HG03575 (cell line): Measurements from ENCODE around the gene DNAAF8.

Source experiments
- ATAC-seq: cut with Tn5 transposase; IDR thresholded peaks from one replicate; pipeline ENCODE4 v1.9.1; 2021; ENCODE audit not compliant: unreplicated experiment, insufficient number of reproducible peaks, low FRiP score; ENCODE audit errors: extremely low read depth

Gene DNAAF8

DNA sequence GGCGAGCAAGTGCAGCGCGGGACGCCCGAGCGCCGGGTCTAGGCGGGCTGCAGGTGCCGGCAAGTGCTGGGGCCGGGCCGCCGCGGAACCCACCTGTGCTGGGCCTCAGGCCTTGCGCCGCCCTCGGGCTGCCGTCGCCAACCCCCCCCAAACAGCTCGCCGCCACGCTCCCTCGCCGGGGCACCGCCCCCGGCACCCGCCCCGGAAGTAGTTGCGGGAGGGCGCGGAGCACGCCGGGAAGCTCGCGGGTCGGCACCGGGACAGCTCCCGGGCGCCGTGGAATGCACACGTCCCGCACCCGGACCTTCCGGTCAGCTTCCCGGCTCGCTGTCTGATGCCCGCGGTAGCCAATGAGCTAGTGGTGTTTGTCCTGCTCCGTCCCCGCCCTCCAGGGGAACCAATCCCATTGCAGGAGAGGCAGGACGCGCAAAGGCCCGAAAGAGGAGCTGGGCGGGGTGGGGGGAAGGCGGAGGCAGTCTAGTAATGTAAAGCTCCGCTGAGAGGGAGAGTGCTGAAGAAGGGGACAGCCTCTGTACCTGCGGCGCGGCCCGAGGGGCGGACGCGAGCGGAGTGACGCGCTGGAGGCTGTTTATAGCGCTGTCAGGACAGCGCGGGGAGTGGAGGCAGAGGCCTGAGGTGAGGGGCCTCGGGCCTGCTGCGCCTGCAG is at the start of gene DNAAF8, which contains the start of gene ANKS3:
Gene DNAAF8, plus strand, starts transcription at position 475 of the 667 bp plus-strand sequence. CDS start 1,978 bp downstream, outside the sequence.
Gene ANKS3, minus strand, starts transcription at position 209 of the 667 bp plus-strand sequence. CDS start 4,122 bp downstream, outside the sequence.
- ATAC-seq: peak; percentile 53

DNA sequence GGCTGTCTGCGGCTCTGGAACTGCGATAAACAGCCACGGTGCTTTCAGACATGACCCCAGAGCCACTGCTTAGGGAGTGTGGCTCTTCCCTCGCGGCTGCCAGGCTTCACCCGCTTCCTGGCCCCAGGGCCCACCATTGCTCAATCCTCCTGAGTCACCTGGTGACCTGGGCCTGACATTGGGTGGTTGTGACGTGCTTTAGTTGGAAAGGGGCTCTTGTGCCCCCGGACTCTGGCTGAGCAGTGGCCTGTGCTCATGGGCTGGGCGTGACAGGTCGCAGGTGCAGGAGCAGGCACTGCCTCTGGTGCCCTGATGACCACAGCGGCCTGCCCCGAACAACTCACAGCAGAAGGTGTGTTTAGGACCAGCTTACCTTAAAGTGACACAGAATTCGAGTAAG is 49.6 kb upstream of the DNAAF8 start:
- no peak for ATAC-seq

DNA sequence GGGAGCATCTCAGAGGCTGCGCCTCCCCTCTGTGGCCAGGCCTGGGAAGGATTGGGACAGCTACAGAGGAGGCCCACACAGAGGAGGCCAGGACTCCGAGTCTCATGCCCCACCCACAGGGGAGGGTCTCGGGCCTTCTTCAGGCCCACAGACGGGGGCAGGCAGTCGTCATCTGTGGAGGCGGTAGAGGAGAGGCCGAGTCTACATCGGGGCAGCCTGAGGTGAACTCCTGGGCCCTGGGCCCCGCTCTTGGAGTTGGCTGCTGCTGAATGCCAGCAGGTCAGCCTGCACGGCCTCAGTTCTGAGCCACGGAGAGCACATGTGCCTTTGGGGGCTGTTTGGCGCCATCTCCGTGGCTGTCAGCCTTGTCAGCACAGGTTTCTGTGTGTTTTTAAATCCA is 49.0 kb upstream of the DNAAF8 start:
- ATAC-seq: no peak

DNA sequence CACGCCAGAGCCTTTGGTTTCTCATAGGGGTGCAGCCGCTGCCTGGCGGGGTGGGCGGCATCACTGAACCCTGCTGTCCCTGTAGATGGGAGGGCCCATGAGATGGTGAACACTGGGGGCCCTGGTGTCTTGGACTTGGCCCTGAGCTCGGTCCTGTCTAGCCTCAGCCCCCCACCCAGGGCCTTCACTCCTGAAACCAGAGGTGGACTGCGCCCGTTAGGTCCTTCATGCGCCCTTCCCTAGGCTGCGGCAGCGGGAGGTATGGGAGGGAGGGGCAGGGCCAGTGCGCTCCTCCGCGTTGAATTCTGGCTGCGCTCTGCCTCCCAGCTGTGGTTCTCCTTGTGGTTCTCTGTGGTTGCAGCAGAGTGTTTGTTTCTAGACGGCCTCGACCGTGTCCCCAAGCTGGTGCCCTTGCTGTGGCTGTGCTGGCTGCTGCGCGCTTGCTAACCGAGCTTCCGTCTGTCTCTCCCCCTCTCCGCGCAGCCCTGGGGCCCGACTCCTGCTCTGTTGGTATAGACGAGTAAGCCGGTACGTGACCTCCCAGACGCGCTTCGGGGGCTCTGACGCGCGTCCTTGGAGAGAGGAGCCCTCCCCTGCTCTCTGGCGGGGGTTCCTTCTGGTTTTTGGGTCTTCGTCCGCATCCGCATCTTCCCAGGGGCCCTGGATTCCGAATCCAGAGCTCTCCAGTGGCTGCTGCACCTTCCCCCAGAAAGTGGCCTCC is 48.4 kb upstream of the DNAAF8 start:
- ATAC-seq: no peak

DNA sequence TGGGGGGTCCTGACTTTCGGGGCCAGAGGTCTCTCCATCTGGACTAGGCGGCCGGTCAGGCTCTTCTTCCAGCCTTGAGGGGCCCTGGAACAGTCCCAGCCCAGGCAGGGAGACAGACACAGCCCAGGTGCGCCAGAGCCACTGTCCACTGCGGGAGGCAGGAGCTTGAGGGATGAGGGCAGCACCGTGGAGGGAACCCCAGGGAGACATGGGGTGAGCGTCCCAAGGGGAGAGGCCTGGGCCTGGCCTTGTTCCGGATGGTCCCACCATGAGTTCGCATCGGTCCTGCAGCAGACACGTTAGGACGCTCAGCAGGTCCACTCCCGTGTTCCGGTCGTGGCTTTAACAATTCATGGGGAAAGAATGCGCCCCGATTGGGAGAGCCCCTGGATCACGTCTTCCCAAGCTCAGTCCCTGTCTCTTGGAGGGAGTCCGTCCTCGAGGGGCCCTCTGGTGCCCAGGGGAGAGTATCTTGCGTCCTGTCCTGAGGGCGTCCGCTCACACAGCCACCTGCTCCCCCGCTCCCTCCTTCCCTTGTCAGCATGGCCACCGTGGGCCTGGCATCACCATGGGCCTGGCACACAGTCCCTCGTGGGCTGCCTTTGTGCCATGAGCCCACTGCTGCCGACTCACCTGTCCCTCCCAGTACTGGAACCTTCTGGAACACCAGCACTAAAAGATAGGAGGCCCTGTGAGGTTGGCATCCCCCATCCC is 47.7 kb upstream of the DNAAF8 start:
- no peak for ATAC-seq

DNA sequence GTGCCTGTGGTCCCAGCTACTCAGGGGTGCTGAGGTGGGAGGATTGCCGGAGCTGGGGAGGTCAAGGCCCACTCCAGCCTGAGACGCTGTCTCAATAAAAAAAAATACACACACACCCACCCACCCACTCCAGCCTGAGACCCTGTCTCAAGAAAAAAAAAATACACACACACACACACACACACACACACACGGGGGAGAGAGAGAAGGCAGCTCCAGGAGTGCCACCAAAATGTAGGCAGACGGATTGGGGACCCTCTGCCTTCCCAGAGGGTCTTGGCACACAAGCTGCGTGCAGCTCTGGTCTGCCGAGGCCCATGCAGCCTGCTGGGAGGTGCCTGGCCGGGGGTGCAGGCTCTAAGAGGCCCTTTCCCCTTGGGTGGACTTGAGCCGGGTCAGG is 46.9 kb upstream of the DNAAF8 start:
- ATAC-seq: no peak

DNA sequence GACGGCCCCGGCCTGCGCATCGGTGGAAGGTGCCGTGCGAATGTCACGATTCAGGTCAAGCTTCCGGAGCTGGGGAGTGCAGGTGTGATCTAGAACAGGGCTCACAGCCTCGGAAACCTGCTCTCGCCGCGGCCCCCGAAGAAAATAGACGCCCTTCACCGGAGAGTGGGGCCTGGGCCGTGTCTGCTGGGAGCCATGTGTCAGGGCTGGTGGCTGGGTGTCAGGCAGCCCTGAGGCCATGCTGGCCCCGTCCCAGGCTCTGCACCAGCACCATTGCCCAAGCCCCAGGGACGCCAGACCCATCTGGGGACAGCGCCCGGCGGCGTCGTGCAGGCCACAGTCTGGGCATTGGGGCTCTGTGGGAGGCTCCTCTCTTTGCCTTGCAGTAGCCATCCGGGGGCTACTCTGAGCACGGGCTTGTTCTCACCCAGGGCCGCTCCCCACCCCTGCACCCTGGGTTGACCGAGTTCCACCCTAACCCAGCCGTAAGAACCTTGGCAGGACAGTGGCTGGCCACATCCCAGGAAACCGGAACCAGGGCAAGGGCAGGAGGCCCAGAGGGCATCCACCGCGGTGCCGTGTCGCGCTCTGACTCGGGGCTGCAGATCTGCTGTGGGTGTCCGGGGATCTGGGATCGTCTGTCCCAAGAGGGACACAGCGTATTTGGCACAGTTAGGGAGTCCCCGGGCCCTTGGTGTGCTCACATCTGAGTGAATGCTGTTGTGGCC is 46.2 kb upstream of the DNAAF8 start:
- no peak for ATAC-seq

DNA sequence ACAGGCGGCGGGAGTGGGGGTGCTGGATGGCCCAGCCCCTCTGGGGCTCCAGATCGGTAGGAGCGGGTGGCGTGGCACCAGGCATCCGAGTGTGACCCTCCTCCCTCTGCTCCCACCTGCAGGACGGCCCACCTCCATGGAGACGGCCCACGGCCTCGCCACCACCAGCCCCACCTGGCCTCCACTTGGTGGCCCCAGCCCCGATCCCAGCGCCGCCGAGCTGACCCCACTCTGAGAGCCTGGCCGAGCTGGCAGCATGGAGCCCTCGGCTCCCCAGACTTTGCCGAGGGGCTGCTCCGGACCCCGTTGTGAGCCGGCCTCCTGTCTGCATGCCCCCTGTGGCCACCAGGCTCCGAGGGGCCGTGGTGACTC is 45.7 kb upstream of the DNAAF8 start:
- no peak for ATAC-seq

DNA sequence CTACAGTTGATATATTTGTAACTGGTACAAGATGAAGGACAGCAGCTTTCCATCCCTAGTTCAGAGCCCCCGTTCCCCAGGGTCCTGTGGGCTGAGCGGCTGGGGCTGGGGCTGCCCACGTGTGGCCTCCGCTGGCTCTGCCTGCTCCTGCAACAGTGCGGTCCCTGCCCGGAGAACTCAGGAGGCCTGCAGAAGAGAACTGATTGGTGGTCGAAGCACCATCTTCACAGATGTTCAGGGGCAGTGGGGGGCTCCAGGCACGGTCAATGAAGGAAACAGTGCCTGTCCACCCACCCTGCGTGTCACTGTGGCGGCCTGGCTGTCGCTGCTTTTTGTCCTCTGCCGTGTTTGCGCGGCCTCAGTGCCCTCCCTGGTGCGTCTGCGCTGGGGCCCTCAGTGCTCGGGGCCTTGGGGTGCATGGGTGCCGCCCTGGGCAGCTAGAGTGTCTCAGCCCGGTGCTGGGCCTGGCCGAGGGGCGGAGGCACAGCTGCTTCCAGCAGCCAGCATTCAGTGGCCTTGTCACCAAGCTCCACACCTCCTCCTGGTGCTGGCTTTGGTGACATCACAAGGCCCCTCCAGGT is 45.2 kb upstream of the DNAAF8 start:
- ATAC-seq: no peak

DNA sequence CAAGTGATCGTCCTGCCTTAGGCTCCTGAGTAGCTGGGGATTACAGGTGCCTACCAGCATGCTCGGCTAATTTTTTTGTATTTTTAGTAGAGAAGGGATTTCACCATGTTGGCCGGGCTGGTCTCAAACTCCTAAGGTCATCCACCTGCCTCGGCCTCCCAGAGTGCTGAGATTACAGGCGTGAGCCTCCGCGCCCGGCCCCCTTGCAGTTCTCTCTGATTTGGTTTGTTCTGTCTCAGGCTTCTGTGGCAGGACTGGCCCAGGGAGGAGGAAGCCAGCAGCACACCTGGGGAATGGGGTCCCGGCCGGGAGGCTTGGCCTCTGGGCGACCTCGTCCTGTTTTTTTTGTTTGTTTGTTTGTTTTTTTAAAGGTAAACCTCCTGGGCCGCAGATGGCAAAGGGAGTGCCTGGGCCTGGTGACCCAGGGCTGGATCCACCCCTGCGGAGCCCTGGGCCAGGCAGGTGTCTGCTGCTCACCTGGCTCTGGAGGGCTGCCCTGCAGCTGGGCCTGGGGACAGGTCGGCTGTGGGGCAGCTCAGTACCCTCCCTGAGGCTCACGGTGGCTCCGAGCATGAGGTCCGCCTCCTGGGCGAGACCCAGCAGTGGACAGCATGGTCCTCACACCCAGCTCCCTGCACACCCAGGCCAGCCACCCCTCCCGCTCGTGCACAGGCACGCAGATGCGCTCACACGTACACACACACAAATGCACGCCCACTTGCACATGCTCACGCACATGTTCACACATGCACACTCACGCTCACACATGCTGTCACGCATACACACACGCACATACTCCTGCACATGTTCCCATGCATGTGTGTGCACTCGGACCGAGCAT is 44.3 kb upstream of the DNAAF8 start:
- no peak for ATAC-seq

DNA sequence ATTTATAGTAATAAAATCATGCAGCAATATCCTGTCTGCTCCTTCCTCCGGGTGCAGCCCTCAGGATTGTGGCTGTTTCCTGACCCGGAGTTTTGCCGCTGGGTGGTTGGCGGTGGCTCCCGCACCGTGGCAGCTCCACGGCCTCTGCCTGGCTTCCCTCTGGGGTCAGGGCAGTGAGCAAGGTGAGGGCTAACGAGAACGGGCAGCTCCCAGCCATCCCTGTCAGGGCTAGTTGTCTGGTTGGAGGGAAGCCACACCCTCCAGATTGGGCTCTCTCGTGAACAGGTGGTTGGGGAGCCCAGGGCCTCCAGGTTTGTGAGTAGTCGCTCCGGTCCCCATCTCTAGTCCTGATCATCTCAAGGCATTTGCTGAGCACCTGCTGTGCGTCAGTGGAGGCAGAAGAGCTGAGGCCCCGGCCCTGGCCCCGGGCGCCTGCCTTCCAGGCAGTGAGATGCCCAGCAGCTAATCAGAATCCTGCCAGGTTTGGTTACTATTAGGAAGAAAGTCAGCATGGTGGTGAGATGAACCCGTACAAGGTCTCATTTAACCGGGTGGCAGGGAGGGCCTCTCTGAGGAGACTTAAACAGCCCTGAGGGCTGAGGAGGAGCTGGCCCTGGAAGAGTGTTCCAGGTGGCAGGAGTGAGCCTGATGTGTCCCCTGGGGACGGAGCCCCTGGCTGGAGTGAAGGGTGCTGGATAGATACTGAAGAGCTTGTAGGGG is 43.2 kb upstream of the DNAAF8 start:
- no peak for ATAC-seq

DNA sequence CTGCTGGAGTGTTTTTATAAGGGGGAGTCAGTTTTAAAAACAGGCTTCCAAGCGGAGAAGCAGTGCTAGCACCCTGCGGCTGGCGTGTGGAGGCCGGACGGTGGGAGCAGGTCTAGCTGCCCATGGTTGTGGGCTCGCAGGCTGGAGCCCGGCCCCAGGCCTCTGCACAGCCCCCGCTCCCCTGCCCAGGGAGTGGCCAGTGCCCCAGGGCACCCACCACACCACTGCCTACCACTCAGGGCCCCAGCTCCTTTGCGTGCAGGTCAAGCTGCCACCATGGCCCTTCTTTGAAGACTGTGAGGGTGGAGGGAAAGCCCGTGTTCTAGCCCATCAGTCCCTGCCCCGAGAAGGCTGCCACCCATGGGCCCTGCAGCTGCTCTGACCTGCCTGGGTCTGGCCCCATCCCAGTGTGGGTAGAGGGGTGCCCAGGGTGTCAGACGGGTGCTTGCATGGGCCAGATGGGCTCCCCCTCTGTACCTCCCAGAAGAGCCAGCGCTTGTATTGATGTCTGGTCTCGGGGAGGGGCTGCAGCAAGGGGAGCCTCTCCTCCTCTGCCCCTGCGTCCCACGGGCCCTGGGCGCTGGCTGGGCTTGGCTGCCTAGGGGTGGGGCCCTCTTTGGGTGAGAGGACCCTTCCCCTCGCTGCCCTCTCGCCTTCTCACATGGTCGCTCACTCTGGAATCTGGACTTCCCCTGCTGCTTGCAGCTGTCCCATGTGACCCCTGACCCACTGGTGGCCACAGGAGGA is 42.5 kb upstream of the DNAAF8 start:
- no peak for ATAC-seq

DNA sequence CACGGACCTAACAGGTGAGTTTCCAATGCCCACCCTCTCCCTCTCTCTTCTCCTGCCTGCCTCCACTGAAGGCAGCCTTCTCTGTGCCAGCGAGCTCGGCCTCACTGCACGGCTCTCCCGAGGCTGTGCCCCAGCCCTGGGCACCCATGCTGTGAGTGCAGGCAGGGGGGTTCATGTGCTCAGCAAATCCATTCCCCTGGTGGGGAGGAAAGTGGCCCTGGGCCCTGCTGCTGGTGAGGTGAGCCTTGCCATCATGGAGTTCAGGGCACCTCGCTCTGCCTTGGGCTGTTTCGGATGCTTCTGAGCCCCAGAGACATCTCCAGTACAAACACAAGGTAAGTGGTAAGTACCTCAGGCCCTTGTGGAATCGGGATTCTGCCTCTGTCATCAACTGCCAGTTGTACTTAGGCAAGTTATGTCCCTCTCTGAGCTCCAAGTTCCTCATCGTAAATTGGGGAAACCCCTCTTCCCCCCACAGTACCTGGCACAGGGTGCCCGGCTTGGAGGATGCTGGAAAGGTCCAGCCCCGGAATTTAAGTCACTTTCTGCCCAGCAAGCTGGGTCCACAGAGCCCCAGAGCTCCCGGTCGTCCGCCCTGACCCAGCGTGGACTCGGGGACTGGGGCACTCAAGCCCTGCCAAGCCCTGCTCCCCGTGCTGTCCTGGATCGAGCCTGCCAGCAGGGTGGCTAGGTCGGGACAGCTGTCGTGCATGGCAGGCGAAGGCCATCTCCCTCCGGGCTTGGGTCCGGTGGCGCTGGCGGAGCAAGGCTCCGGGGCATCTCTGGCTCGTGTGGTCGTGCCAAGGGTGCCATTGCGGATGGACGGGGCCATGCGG is 41.7 kb upstream of the DNAAF8 start:
- no peak for ATAC-seq

DNA sequence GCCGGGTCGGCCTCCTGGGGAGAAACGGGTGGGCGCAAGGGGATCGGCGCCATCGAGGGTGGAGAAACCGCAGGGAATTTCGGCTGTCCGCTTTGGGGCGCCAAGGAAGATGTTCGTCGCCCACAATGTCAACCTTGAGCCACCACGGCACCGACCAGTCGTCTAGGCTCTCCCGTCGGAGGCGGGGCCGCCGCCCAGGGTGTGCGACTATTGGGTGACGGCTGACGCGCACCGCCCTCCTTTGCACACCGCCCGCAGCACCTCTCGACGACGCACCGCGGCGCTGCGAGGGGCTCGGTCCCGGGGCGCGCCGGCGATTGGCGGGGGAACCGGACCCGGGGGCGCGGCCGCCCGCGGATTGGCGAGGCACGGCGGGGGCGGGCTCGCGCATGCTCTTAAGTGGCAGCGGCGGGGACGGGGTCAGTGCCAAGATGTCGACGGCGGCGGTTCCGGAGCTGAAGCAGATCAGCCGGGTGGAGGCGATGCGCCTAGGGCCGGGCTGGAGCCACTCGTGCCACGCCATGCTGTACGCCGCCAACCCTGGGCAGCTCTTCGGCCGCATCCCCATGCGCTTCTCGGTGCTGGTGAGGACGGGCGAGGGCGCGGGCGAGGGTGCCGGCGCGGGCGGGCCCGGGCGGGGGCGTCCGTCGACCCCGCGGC is 40.9 kb upstream of the DNAAF8 start, which contains the start of gene NUDT16L1:
Gene NUDT16L1, plus strand, starts transcription at position 267 of the 660 bp plus-strand sequence. Its CDS starts 165 bp downstream, at position 432.
- no peak for ATAC-seq

DNA sequence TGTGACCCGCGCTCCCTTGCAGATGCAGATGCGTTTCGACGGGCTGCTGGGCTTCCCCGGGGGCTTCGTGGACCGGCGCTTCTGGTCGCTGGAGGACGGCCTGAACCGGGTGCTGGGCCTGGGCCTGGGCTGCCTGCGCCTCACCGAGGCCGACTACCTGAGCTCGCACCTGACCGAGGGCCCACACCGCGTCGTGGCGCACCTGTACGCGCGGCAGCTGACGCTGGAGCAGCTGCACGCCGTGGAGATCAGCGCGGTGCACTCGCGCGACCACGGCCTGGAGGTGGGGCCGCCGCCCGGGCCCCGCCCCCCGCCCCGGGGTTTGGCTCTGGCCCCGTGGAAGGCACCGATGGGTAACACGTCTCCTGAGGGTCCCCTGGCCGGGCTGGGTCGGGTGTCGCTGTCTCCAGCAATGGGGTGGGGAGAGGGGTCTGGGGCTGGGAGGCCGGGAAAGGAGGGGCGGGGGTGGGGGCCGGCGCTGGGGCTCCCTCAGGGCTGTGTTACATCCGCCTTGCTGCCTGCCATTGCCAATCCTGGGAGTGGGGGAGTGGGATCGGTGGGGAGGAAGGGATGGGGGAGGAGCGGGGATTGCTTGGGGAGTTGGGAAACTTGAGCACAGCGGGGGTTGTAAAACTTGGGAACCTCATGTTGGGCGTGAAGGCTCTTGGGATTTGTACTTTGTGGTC is 40.2 kb upstream of the DNAAF8 start:
- ATAC-seq: no peak
